Activated CD4-positive, alpha-beta T cell treated with anti-CD3 and anti-CD28 coated beads, Interleukin-2, amount 10 ng/mL, durations not matched to agents 7 days and 5 days (primary cell): ENCODE data around the gene DSCAM. TPM values are rescaled to one million over a fixed set of nuclear protein-coding genes. Genes with fewer than 3 reads are reported as not detected.

ENCODE experiments used
- CTCF ChIA-PET: fragments of 350-600 bp; sonication (Branson Sonifier 250); formaldehyde crosslinking; loops from one replicate; lab custom pipeline; 2021; ENCODE audit warnings: antibody characterized with exemption; lab: Charles Lee
- POLR2A ChIA-PET: fragments of 350-600 bp; sonication (Branson Sonifier 250); formaldehyde crosslinking; loops from one replicate; lab custom pipeline; 2021; ENCODE audit warnings: antibody characterized with exemption; lab: Charles Lee
- DNase-seq: peaks from one replicate; pipeline ENCODE4 v3.0.0-alpha.2; 2020
- H3K27ac Mint-ChIP-seq: one replicate; pipeline ENCODE4 v1.8.0; 2021; ENCODE audit warnings: mild to moderate bottlenecking, moderate library complexity, mixed read lengths
- H3K27me3 Mint-ChIP-seq: one replicate; pipeline ENCODE4 v1.8.0; 2021; ENCODE audit warnings: mixed read lengths
- H3K36me3 Mint-ChIP-seq: one replicate; pipeline ENCODE4 v1.8.0; 2021; ENCODE audit warnings: low read depth, mixed read lengths
- H3K4me1 Mint-ChIP-seq: one replicate; pipeline ENCODE4 v1.8.0; 2021; ENCODE audit warnings: mixed read lengths
- H3K4me3 Mint-ChIP-seq: one replicate; pipeline ENCODE4 v1.8.0; 2021; ENCODE audit warnings: mild to moderate bottlenecking, moderate library complexity, mixed read lengths
- H3K9me3 Mint-ChIP-seq: one replicate; pipeline ENCODE4 v1.8.0; 2021; ENCODE audit warnings: mixed read lengths
- microRNA-seq: library from miRNA; unstranded; fragments of <30 nt; microRNA quantifications from one replicate; pipeline ENCODE4 v1.2.0, GENCODE V29; 2021; ENCODE audit warnings: borderline microRNAs expressed, borderline replicate concordance
- total RNA-seq, 2 experiments: library from RNA; stranded (reverse); gene quantifications; one replicate each; pipeline ENCODE4 v1.2.3, GENCODE V29; 2021

DSCAM gene
- total RNA-seq, 2 experiments from 2014 or later: not detected

GRCh38 chr21:39971956-39972355 is 875.0 kb downstream of the DSCAM start:
- CTCF ChIA-PET: no interaction called here
- Mint-ChIP-seq H3K9me3 (no peaks in the 10 kb centered on the region), H3K27me3 (no peaks in the 10 kb centered on the region)

GRCh38 chr21:39969691-39970364 is 877.1 kb downstream of the DSCAM start:
- no peaks in the 10 kb centered on the region for H3K4me1 Mint-ChIP-seq
- no peak for DNase-seq
- H3K27me3 Mint-ChIP-seq: no peaks in the 10 kb centered on the region
- no peak overlapping the region for H3K27ac Mint-ChIP-seq
- POLR2A ChIA-PET: no interaction called here
- H3K36me3 Mint-ChIP-seq: no peaks in the 10 kb centered on the region
- no peak overlapping the region for H3K4me3 Mint-ChIP-seq
- CTCF ChIA-PET: no interaction called here
- peaks cover 4% of the 10 kb centered on the region for H3K9me3 Mint-ChIP-seq

More at GRCh38 chr21:39971956-39972355, 875.0 kb downstream of the DSCAM start:
- DNase-seq: no peak
- no peak overlapping the region for H3K4me3 Mint-ChIP-seq
- no peaks in the 10 kb centered on the region for H3K4me1 Mint-ChIP-seq
- no peaks in the 10 kb centered on the region for H3K36me3 Mint-ChIP-seq
- POLR2A ChIA-PET: no interaction called here
- no peak overlapping the region for H3K27ac Mint-ChIP-seq

GRCh38 chr21:39968010-39968409 is 878.9 kb downstream of the DSCAM start:
- H3K4me3 Mint-ChIP-seq: no peak overlapping the region
- H3K4me1 Mint-ChIP-seq: no peaks in the 10 kb centered on the region
- H3K27me3 Mint-ChIP-seq: no peaks in the 10 kb centered on the region
- no peak overlapping the region for H3K27ac Mint-ChIP-seq
- no peak for DNase-seq
- H3K9me3 Mint-ChIP-seq: peaks cover 6% of the 10 kb centered on the region
- H3K36me3 Mint-ChIP-seq: no peaks in the 10 kb centered on the region
- CTCF ChIA-PET: interaction anchor here (0.7 kb wide), 1 partner anchor 13 kb away, joined by 3 read pairs; no protein-coding TSS in a partner anchor
- POLR2A ChIA-PET: no interaction called here

GRCh38 chr21:39966786-39967185 is 880.2 kb downstream of the DSCAM start:
- CTCF ChIA-PET: no interaction called here
- Mint-ChIP-seq H3K36me3 (no peaks in the 10 kb centered on the region), H3K9me3 (peaks cover 8% of the 10 kb centered on the region), H3K27ac (no peak overlapping the region), H3K4me3 (no peak overlapping the region), H3K27me3 (no peaks in the 10 kb centered on the region), H3K4me1 (no peaks in the 10 kb centered on the region)
- POLR2A ChIA-PET: no interaction called here
- no peak for DNase-seq

GRCh38 chr21:39965026-39965425 is 881.9 kb downstream of the DSCAM start:
- H3K4me1 Mint-ChIP-seq: no peaks in the 10 kb centered on the region
- POLR2A ChIA-PET: no interaction called here
- H3K27me3 Mint-ChIP-seq: no peaks in the 10 kb centered on the region
- H3K27ac Mint-ChIP-seq: no peak overlapping the region
- H3K9me3 Mint-ChIP-seq: peaks cover 12% of the 10 kb centered on the region
- CTCF ChIA-PET: no interaction called here
- DNase-seq: no peak
- H3K4me3 Mint-ChIP-seq: no peak overlapping the region
- no peaks in the 10 kb centered on the region for H3K36me3 Mint-ChIP-seq

GRCh38 chr21:39961251-39961650 is 885.7 kb downstream of the DSCAM start:
- no peak for DNase-seq
- Mint-ChIP-seq H3K4me1 (no peaks in the 10 kb centered on the region), H3K27me3 (no peaks in the 10 kb centered on the region), H3K9me3 (peaks cover 15% of the 10 kb centered on the region), H3K4me3 (no peak overlapping the region), H3K36me3 (no peaks in the 10 kb centered on the region), H3K27ac (no peak overlapping the region)
- CTCF ChIA-PET: no interaction called here
- POLR2A ChIA-PET: no interaction called here

Small RNAs within 50 kb of the gene (microRNA-seq; reads per million reads assigned to microRNA genes)
- not detected for gene MIR4760
